GM12874 (cell line): Measurements from ENCODE around the gene ESPNL.

Experiments used
- TF ChIP-seq, protein P1 (sequence below): IDR thresholded peaks from 2 replicates; pipeline ENCODE4 v1.5.1; 2011; ENCODE audit warnings: low read depth, mild to moderate bottlenecking, control low read depth, low read length, moderate library complexity; ENCODE audit not compliant: insufficient read depth

The ESPNL gene

DNA sequence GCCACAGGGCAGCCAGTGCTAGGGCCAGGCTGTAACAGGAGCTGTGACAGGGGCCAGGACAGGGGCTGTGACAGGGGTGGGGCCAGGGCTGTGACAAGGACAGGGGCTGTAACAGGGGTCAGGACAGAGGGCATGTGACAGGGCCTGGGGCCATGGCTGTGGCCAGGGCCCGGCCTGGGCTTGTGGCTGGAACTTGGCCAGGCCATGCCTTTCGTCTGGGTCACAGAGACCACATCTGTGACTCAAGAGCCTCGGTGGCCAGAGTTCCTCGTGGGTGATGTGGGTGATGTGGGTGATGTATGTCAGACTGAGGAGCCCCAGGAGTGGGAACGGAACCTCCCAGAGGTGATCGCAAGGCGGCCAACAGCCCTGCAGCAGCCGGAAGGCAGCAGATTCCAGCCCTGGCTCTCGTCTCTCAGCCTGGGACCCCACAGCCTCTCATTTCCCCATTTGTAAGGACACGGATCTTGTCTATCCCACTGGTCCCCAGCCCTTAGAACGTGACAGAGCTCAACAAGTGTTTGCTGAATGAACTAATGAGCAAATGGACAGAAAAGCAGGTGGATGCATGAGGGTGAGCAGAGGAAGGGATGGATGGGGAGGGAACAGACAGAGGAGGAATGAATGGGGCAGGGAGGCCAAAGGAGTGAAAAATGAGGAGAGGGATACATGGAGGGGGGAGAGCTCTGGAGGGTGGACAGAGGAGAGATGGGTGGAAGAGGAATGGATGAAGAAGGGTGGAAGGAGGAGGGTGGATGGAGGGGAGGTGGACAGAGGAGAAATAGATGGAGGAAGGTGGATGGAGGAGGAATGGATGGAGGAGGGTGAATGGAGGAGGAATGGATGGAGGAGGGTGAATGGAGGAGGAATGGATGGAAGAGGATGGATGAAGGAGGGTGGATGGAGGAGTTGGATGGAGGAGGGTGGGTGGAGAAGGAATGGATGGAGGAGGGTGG, 17.3 kb downstream of the ESPNL start:
- TF ChIP-seq, protein P1, sequence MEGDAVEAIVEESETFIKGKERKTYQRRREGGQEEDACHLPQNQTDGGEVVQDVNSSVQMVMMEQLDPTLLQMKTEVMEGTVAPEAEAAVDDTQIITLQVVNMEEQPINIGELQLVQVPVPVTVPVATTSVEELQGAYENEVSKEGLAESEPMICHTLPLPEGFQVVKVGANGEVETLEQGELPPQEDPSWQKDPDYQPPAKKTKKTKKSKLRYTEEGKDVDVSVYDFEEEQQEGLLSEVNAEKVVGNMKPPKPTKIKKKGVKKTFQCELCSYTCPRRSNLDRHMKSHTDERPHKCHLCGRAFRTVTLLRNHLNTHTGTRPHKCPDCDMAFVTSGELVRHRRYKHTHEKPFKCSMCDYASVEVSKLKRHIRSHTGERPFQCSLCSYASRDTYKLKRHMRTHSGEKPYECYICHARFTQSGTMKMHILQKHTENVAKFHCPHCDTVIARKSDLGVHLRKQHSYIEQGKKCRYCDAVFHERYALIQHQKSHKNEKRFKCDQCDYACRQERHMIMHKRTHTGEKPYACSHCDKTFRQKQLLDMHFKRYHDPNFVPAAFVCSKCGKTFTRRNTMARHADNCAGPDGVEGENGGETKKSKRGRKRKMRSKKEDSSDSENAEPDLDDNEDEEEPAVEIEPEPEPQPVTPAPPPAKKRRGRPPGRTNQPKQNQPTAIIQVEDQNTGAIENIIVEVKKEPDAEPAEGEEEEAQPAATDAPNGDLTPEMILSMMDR = no peak

DNA sequence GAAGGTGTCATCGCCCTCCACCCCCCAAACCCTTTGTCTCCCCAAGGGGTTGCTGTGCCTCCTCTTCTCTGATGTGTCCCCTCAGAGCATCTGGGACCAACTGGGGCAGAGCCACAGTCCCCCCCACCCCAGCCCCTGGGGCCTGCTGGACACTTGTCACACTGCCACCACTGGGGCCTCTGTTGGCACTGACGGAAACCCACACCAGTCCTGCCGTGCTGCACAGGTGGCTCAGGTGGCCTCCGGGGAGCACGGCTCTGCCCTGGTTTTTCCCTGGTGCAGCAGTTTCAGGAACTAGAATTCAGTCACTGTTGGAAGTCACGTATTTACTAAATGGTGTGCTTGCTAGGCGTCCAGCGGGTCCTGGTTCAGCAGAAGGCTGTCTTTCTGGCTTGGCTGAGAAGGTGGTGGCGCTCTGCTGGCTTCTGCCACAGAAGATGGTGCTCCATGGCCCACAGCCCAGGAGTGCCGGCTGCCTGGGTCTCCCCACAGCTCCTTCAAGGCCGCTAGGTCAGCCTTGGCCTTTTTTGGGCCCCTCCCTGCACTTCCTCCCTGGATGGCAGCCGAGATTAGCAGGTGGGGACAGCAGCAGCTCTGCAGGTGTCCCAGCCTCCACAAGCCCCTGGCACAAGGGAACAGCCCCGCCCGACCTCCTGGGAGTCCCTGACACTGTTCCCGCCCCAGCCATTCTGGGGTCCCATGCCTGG, 19.8 kb downstream of the ESPNL start:
- TF ChIP-seq, protein P1 = no peak

DNA sequence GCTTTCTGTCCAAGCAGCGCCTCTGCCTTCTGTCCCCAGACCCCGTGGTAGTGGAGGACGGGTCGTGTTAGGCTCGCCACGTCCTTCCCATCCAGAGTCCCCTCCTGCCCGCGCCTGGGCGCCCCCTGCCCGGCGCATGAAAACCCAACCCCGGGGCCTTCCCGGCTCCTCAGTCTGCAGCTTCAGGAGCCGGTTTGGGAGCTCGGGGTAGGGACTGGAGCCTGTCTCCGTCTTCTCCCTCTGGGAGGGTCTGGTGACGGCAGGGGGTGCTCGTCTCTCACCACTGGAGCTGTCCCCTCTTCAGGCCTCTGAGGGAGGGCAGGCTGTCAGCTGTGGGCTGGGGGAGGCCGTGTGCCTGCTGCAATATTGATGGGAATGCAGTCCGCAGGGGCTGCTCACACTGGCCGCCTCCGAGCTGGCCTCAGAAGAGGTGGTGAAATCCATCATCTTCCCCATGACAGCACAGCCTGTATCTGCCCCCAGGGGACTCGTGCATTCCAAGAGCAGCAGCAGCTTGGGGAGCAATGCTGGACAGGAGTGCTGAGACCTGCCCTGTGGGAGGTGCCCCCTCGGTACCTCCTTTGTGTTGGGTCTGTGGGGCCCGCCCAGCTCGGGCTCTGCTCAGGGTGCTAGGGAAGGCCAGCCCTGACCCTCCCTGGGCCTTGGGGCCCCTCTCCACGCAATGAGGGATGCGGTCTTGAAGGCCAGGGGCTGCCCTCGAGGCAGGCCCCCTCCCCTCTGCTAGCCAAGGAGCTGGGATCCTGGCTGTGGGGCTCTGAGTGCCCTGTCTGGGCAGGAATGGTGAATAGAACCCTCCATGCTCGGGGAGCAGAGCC, 20.5 kb downstream of the ESPNL start:
- TF ChIP-seq, protein P1 = no peak

DNA sequence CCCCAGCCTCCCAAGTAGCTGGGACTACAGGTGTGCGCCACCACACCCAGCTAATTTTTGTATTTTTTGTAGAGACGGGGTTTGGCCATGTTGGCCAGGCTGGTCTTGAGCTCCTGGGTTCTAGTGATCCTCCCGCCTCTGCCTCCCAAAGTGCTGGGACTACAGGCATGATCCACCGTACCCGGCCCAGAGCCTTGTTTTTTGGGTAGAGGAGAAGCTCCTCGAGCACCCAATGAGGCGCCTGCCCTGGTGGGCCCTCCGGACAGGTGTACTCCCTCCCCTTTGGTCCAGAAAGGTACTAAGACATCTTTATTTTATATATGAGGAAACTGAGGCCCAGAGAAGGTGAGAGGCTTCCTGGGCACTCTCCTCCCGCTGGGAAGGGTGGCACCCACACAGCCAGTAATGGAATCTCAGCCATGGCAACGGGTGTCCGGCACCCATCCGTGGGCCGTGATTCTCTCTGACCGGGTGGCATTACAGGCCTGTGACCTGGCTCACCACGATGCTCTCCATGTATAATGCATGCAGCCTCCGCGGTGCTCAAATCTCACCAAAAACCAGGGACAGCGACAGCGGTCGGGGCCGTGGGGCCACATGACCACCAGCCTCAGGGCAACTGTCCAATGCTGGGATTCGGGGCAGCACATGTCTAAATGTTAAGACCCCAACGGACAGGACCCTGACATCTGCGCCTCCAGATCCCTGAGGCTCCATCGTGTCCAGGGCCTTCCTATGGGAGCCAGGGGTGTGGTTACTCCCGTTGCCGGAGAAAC, 21.6 kb downstream of the ESPNL start:
- TF ChIP-seq, protein P1 = no peak

DNA sequence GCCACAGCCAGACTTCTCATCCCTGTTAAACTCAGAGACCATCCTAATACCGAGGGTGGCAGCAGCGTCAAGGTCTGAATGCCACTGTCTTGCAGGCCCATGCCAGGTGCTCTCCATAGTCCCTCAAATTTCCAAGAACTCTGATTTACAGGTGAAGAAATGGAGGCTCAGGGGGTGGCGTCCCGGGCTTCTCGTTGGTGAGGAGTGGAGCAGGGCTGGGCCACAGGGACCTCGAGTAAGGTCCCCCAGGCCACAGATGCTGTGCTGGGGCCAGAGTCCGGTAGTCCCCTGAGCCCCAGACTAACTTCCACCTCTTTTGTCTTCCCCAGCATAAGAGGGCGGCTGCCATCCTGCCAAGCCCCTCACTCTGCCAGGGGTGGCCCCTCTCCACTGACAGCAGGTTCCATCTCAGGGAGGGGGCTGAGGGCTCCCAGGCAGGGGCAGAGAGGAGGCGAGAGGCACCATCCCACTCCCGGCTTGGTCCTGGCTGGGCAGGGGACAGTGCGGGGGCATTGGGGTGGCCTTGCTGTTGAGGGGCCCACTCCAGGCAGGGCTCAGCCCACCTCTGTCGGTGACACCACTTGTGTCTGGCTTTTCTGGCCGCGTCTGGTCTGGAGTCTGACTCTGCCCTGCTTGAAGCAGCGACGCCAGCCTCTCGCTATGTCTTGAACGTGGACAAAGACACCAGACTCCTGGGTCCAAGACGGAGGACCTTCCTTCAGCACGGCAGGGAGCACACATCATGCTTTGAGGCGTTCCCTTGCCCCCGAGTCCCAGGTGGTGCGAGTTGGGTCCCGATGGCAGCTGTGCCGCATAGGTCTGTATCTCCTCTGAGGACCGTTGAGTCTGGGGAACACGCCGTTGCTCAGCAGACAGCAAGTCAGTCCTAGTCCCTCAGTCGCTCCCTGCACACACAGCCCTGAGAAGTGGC, 22.4 kb downstream of the ESPNL start:
- TF ChIP-seq, protein P1 = no peak
